Smooth muscle cell (in vitro differentiated cells): Measurements from ENCODE around the gene TEAD3. TPM values are rescaled to one million over a fixed set of nuclear protein-coding genes. Genes with fewer than 3 reads are reported as not detected.

Experiments used
- DNase-seq: peaks from one replicate; lab custom pipeline; 2025; ENCODE audit not compliant: unreplicated experiment; lab: John Stamatoyannopoulos, UW
- H2AFZ ChIP-seq: fragments of 200-600 bp; sonication (generic); 2 replicates; pipeline ENCODE4 v1.6.0; 2016; ENCODE audit warnings: antibody characterized with exemption, low read depth, mild to moderate bottlenecking
- H3F3A ChIP-seq: fragments of 200-600 bp; sonication (generic); 2 replicates; pipeline ENCODE4 v1.6.0; 2017; ENCODE audit warnings: antibody characterized with exemption, low read depth
- H3K27ac ChIP-seq: fragments of 200-600 bp; sonication (generic); 2 replicates; pipeline ENCODE4 v1.5.1; 2016; ENCODE audit warnings: low read depth, mild to moderate bottlenecking
- H3K27me3 ChIP-seq: fragments of 200-600 bp; sonication (generic); 2 replicates; pipeline ENCODE4 v1.6.1; 2016; ENCODE audit warnings: low read depth, mild to moderate bottlenecking
- H3K36me3 ChIP-seq: fragments of 200-600 bp; sonication (generic); 2 replicates; pipeline ENCODE4 v1.5.1; 2016; ENCODE audit warnings: low read depth
- H3K4me1 ChIP-seq: fragments of 200-600 bp; sonication (generic); 2 replicates; pipeline ENCODE4 v1.5.1; 2016; ENCODE audit warnings: low read depth
- H3K4me2 ChIP-seq: fragments of 200-600 bp; sonication (generic); 2 replicates; pipeline ENCODE4 v1.6.0; 2016; ENCODE audit warnings: mild to moderate bottlenecking
- H3K4me3 ChIP-seq: fragments of 200-600 bp; sonication (generic); 2 replicates; pipeline ENCODE4 v1.5.1; 2016; ENCODE audit warnings: mild to moderate bottlenecking
- H3K79me2 ChIP-seq: fragments of 200-600 bp; sonication (generic); 2 replicates; pipeline ENCODE4 v1.6.0; 2016; ENCODE audit warnings: low read depth, mild to moderate bottlenecking
- H3K9ac ChIP-seq: fragments of 200-600 bp; sonication (generic); 2 replicates; pipeline ENCODE4 v1.6.0; 2016; ENCODE audit warnings: low read depth
- H3K9me3 ChIP-seq: fragments of 200-600 bp; sonication (generic); replicated peaks from 2 replicates; pipeline ENCODE4 v1.5.1; 2016; ENCODE audit warnings: low read depth
- H4K20me1 ChIP-seq: fragments of 200-600 bp; sonication (generic); 2 replicates; pipeline ENCODE4 v1.6.0; 2016; ENCODE audit warnings: low read depth
- CTCF ChIP-seq: fragments of 200-600 bp; sonication (generic); IDR thresholded peaks from 2 replicates; pipeline ENCODE4 v1.5.1; 2017; ENCODE audit warnings: borderline replicate concordance, mild to moderate bottlenecking, antibody characterized with exemption; ENCODE audit not compliant: insufficient read depth, poor library complexity, severe bottlenecking
- WGBS: methylation state at CpG from one replicate; pipeline ENCODE4 v1.1.7; 2016; ENCODE audit warnings: low lambda C conversion rate; 5-methylcytosine and 5-hydroxymethylcytosine counted together
- polyA plus RNA-seq: library from polyadenylated mRNA; unstranded; fragments of >200 nt; fragmentation: Nextera tagmentation; extraction: Ambion mirVana; gene quantifications from 2 replicates; pipeline ENCODE4 v1.2.1, GENCODE V29; 2016
- total RNA-seq: library from RNA; depleted of rRNA; stranded (reverse); fragments of >200 nt; gene quantifications from 2 replicates; pipeline ENCODE4 v1.2.3, GENCODE V29; 2014

Gene TEAD3
- total and polyA plus RNA-seq, 2 experiments from 2014 or later = 29.1 to 40.6 TPM

GRCh38 chr6:35473850-35474130 lies 23.1 kb downstream of the TEAD3 start:
- H3K4me1 ChIP-seq = peaks cover 14% of the 10 kb centered on the region
- H3K9ac ChIP-seq = no peak overlapping the region
- no peak overlapping the region for H3K4me3 ChIP-seq
- no peak overlapping the region for H2AFZ ChIP-seq
- no peaks in the 10 kb centered on the region for H3K9me3 ChIP-seq
- H3K4me2 ChIP-seq = no peak overlapping the region
- DNase-seq = no peak
- H3K27ac ChIP-seq = peak overlapping the region; percentile 28
- H3F3A ChIP-seq = peaks cover 33% of the 10 kb centered on the region
- H4K20me1 ChIP-seq = peaks cover 58% of the 10 kb centered on the region
- peaks cover 21% of the 10 kb centered on the region for H3K79me2 ChIP-seq
- no peak for TF ChIP-seq CTCF
- H3K36me3 ChIP-seq = peaks cover 4% of the 10 kb centered on the region
- no peaks in the 10 kb centered on the region for H3K27me3 ChIP-seq

- TF ChIP-seq CTCF = no peak
- H3K36me3 ChIP-seq = peaks cover 4% of the 10 kb centered on the region
- no peak overlapping the region for H3K4me3 ChIP-seq
- peaks cover 14% of the 10 kb centered on the region for H3K4me1 ChIP-seq
- H3K9me3 ChIP-seq = no peaks in the 10 kb centered on the region
- peaks cover 38% of the 10 kb centered on the region for H3F3A ChIP-seq
- no peaks in the 10 kb centered on the region for H3K27me3 ChIP-seq
- peaks cover 63% of the 10 kb centered on the region for H4K20me1 ChIP-seq
- H3K27ac ChIP-seq = peak overlapping the region; percentile 28
- 86% methylated on average over 9 of the region's 9 CpGs for WGBS
- DNase-seq = no peak
- H3K9ac ChIP-seq = no peak overlapping the region
- no peak overlapping the region for H2AFZ ChIP-seq
- peaks cover 26% of the 10 kb centered on the region for H3K79me2 ChIP-seq
- no peak overlapping the region for H3K4me2 ChIP-seq
Measured at GRCh38 chr6:35473075-35473849, 23.6 kb downstream of the TEAD3 start.

- no peak for TF ChIP-seq CTCF
- peaks cover 27% of the 10 kb centered on the region for H3K79me2 ChIP-seq
- peaks cover 19% of the 10 kb centered on the region for H3K4me1 ChIP-seq
- peak overlapping the region; percentile 30 for H3K4me2 ChIP-seq
- H3F3A ChIP-seq = peaks cover 38% of the 10 kb centered on the region
- DNase-seq = no peak
- H3K4me3 ChIP-seq = no peak overlapping the region
- no peak overlapping the region for H3K9ac ChIP-seq
- no peaks in the 10 kb centered on the region for H3K36me3 ChIP-seq
- H3K27ac ChIP-seq = peak overlapping the region; percentile 95
- 61% methylated on average over 8 of the region's 8 CpGs for WGBS
- no peaks in the 10 kb centered on the region for H3K9me3 ChIP-seq
- H4K20me1 ChIP-seq = peaks cover 63% of the 10 kb centered on the region
- H2AFZ ChIP-seq = no peak overlapping the region
- no peaks in the 10 kb centered on the region for H3K27me3 ChIP-seq
Measured at GRCh38 chr6:35471836-35472345, 25.0 kb downstream of the TEAD3 start.

GRCh38 chr6:35470663-35471120 lies 26.2 kb downstream of the TEAD3 start:
- peak overlapping the region; percentile 97 for H3K9ac ChIP-seq
- peaks cover 19% of the 10 kb centered on the region for H3K4me1 ChIP-seq
- peaks cover 38% of the 10 kb centered on the region for H3F3A ChIP-seq
- no peak for DNase-seq
- no peak for TF ChIP-seq CTCF
- peaks cover 27% of the 10 kb centered on the region for H3K79me2 ChIP-seq
- 50% methylated on average over 3 of the region's 3 CpGs for whole genome bisulfite sequencing
- peak overlapping the region; percentile 95 for H3K4me2 ChIP-seq
- H3K4me3 ChIP-seq = peak overlapping the region; percentile 90
- H3K27me3 ChIP-seq = no peaks in the 10 kb centered on the region
- H4K20me1 ChIP-seq = peaks cover 63% of the 10 kb centered on the region
- no peak overlapping the region for H2AFZ ChIP-seq
- H3K9me3 ChIP-seq = no peaks in the 10 kb centered on the region
- H3K27ac ChIP-seq = peak overlapping the region; percentile 95
- H3K36me3 ChIP-seq = no peaks in the 10 kb centered on the region
